Measurements from ENCODE around the gene MBLAC2.

Gene MBLAC2

DNA sequence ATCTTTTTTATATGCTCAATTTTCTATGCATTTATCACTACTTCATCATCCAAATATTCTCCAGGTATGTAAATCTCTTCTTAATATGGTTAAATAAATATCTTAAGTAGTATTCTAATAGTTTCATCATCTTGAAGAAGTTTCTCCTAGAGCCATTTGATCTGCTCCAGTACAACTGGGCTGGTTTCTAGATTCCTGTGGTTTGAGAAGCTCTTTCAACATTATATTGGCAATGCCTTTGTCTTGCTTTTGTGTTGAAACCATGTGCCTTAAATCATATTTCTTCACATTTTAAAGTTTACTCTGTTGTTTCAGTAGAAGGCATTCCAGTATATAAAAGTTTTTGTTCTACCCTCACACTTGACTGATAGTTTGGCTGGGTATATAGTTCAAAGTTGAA is 27.6 kb downstream of the MBLAC2 start:
- DNase-seq, result no peak

DNA sequence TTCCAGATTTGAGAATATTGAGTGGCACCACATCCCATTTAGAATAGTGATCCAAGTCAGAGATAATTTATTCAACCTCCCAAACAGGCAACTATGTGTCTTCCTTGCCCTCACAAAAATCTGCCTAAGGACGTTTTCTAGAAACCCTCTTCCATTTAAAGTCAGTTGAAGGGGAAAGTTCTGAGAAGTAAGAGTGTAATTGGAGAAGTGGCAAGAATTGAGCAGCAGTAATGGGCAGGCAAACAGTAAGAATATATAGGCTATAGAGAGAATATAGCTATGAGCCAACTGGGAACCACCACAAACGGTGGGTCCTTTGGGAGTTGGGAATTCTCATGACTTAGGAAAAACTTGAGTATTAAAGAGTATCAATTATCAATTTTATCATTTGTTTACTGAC is 33.9 kb downstream of the MBLAC2 start:
- no peak for DNase-seq

DNA sequence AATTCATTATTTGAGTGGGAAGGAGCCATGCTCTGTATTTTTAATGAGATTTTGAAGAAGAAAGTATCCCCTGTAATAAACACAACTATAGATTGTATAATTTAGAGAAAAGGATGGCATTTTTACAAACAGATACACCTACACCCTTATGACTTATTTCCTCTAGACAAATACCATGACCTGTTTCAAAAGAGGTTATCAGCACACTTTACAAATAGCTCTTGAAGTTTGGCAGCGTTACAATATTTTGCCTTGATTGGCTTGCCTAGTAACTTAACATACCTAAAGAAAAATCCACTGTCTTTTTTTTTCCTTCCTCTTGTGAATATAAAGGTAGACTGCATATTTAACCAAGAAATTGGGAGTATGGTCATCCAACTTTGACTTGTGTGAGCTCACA is 36.5 kb downstream of the MBLAC2 start:
- DNase-seq, result no peak

DNA sequence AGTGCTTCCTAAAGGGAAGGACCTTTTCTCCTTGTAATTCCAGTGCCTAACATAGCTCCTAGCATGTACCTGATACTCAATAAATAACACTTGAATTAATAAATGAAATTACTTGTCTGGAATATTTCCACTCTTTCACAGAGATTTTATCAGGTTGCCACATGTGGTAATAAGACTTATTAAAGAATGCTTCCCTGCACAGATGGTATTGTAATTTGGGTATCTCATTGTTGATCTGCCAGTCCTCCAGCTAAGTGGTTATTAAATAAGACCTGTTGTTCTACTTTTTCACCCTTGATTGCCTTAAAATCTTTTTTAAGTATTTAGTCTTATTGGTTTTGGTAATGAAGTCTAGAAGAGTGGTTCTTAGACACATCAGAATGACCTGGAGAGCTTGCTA is 36.9 kb downstream of the MBLAC2 start:
- no peak for DNase-seq

DNA sequence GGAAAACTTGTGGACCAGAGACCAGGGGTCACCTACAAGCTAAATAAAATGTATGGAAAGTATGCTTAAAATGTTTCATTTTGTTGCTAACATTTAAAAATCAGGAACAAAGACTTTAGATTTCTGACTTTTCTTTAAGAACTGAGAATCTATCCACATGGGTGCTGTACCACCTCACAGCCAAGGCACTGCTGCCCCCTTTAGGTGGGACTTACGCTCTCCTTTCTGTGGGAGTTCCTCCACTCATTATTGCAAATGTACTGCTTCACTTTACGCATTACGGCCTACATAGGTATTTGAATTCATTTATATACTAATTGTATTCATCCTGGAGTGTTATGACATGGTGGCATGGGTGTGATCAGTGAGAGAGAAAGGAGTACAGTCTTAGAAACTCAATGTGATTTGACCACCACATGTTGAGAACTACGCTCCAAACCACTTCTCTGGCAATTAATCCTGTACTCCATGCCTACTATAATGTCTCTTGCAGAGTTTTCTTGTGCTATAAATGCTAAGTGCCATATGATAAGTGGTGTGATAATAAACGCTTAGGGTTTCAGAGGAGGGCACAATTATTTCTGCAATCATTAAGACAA is 40.4 kb downstream of the MBLAC2 start:
- DNase-seq, result no peak

DNA sequence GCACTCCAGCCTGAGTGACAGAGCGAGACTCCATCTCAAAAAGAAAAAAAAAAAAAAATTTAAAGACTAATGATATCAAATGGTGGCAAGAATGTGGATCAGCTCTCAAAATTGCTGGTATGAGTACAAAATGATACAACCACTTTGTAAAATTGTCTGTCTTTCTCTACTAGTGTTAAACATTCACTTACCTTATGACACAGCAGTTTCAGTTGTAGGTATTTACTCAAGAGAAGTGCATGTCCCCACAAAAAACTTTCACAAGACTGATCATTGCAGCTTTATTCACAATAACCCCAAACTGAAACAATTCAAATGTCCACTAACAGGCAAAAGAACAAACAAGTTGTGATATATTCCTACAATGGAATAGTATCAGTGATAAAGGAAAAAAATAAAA is 50.3 kb downstream of the MBLAC2 start:
- DNase-seq, result no peak

DNA sequence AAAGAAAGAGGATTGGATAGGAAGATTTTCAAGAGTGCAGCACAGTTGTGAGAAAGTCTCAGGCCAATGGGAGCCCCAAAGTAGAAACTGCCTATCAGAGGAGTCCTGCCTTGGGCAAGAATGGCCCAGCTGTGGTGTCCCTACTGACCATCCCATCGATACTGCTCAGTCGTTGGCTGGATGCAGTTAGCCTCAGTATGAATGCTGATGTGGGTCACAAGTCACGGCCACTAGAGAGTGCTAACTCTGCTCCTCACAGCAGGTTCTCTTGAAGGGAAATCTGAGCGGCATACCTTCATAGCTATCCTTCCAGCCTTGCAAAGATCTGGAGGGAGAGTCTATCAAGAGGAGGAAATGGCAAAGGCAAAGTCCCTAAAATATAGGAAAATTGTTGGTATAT is 53.4 kb downstream of the MBLAC2 start:
- no peak for DNase-seq

DNA sequence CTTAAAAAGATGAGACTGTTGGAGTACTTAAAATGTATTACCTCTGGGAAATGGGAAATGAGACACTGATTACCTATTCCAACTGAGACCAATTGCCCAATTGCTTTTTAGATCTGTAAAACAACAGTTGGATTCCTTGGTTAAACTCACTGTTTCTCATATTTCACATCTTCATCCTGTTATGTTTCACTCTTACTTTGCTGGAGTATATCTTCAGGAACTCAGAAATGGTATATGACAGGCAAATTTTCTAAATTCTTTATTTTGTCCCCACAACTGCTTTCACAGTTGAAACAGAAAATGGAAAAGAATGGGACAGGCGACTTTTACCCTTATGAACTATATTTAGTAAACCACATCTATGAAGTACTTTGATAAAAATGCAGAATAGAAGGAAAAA is 56.4 kb downstream of the MBLAC2 start:
- no peak for DNase-seq

DNA sequence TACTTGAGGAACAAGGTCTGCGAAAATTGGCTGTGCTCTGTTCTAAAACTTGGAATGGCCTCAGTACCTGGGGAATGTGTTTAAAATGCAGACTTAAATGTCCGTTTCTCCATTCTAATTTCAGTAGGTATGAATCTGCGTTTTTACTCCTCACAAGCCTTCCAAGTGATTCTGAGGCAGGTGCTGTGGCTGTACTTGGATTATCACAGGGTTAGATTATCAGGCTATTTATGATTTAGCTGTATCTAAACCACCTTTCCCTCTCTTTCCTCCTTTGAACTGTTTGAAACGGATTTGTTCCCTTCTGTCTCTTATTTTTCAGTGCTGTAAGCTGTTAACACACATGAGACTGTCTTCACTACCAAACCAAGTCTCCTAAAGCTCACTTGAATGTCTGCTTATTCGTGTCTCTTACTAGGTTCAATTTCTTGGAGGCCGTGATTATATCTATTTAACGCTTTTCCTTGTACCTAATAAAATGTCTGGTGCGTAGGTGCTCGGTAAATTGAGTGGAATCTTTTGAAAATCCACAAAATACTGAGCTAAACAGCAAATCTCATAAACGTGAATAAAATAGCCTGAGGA is 64.3 kb downstream of the MBLAC2 start:
- DNase-seq, result no peak

DNA sequence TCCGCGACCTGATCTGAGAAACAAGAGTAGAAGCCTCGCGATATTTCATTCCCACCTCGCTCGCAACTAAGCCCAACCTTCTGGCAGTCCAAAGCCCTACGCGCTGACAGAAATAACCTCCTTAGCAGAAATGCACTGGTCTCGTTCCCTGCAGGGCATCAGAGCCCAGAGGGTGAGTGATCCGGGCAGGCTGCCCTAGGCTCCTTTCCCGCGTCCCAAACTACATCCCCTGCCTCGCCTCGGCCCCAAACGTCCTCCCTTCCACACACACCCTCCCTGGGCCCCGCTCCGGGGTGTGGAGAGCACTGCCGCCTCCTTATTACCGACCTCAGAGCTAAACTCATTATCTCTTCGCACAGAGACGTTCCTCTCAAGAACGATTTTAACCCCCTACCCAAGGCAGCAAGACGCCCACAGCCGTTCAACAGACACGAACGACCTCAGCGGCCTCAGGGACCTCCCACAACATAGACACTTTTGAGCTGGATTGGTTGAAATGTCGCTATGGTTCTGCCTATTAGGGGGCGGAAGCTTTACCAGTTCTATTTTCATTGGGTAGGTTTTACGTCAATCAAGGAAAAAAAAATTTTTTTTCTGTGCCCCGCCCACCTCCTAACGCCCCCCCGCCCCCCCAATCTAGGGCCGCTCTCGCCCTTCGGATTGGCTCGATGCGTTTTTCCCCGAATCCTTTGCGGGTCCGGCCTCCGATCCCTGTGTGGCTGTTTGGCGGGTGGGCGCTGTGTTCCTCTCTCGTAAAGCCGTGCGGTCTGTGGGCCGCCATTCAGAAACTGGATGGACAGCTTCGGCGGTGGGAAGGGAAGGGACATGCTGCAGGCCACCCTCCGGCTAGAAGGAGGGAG is 65.0 kb downstream of the MBLAC2 start, which contains the start of gene CETN3:
Gene CETN3, minus strand, starts transcription at position 439 of the 860 bp plus-strand sequence. Its CDS starts 95 bp downstream, at position 344.
- DNase-seq, result peak; percentile 93

DNA sequence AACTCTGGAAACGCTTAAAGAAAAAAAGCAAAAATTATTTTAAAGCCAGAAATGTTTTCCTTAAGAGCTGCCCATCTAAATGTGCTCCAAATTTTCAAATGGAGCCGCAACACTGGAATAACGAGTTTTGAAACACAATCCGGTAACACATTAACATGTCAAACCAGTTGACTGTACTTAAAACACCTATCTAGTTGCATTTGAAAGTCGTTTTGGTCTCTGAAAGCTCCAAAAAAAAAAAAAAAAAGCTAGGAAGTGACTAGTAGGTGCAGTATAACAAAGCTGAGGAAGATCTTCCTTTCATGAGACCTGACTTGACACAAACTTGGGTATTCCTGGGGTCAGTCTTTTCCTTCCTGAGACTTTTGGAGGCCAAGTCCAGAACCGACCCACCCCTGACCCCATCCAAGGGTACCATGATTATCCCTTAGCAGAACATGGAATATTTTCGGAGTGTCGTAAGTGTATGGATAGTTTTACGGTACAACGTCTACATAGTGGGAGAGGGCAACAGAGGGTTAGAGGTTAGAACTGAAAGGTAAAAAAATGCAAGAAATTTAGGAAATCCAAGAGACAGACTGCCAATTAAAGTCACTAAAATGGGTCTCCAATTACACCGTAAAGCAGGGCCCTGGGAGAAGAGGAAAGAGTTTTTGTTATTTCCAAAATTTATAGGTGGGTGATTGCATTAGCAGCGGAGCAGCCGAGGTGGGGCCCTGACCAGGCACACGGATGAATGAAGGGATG is 65.8 kb downstream of the MBLAC2 start:
- DNase-seq, result no peak

All from activated CD8-positive, alpha-beta memory T cell treated with anti-CD3 and anti-CD28 coated beads for 24 hours (primary cell).